GM21619 (cell line): Measurements from ENCODE around the gene PXDC1.
"Not testable (repeated sequence)": the region's sequence is repeated elsewhere in the genome, so short reads cannot be mapped to it uniquely, and the experiment has no call there.

Experiments
- ATAC-seq: cut with Tn5 transposase; IDR thresholded peaks from one replicate; pipeline ENCODE4 v1.9.1; 2021; ENCODE audit not compliant: unreplicated experiment

The PXDC1 gene

DNA sequence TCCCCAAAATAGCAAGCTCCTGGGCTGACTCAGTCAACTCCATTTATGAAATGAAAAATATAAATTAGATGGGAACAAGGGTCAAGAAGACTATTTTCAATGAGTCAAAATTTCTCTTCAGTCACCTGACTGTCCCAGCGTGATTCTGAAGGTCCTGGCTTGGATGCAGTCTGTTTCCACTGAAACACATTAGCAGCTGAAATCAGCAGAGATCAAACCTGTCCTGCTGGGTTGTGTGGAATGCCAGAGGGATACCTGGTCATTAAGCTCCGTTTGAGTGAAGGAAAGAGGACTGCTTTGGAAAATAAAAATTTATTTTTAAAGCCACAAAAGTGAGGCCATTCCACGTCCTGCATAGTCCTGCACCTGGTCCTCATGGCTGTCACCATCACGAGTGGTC, 37.4 kb downstream of the PXDC1 start:
- ATAC-seq = no peak

GRCh38 chr6:3712827-3713665, 38.5 kb downstream of the PXDC1 start:
- no peak for ATAC-seq

- no peak for ATAC-seq
Measured at GRCh38 chr6:3711776-3712175, 39.7 kb downstream of the PXDC1 start.

GRCh38 chr6:3710403-3710802, 41.1 kb downstream of the PXDC1 start:
- ATAC-seq = no peak

- no peak for ATAC-seq
Measured at GRCh38 chr6:3708540-3708939, 43.0 kb downstream of the PXDC1 start.

DNA sequence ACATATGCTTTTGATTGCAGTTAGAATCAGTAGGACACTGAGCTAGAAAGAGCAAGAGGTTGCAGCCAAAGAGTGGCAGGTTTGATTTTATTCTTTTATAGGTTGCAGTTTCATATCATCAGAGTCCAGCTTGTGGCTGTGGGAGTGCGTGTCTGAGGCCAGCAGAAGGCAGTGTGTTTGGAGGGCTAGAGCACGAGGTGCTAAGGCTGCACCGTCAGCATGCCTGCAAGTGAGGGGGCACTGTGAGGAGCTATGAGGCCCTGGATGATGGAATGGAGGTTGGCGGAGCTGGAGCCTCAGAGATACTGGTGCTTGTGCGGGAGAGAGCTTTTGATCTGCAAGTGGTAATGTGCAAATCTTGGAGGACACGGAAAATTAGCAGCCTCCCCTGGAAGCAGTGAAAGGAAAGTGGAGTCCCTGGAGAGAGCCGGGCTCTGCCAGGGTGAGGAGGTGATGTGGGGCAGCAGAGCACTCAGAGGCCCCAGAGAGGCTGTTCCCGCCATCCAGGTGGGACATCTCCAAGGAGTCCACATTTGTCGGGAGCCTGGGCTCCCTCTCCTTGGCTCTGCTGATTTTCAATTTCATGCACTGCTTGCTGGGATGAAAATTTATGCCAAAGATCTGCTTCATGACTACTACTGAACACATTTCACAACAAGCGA, 43.6 kb downstream of the PXDC1 start:
- no peak for ATAC-seq

- ATAC-seq = no peak
Measured at GRCh38 chr6:3707024-3707423, 44.5 kb downstream of the PXDC1 start.

GRCh38 chr6:3706547-3706946, 45.0 kb downstream of the PXDC1 start:
- no peak for ATAC-seq

GRCh38 chr6:3701631-3702030, 49.9 kb downstream of the PXDC1 start:
- ATAC-seq = no peak

- ATAC-seq = no peak
Measured at GRCh38 chr6:3699231-3699630, 52.3 kb downstream of the PXDC1 start.

DNA sequence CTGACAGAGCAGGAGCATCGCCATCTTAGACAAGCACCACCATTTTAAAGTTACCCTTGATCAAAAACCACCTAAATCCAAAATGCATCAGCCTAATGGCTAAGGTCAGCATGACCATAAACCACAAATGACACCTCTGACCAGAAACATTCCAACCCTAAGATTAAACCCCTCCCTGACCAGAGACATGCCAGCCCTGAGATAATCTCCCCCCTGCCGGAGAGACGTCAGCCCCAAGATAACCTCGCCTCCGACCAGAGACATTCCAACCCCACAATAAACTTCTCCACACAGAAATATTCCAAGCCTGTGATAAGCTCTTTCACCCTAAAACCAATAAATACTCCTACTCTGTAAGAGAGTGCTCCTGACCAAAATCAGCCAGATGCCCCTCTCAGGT, 53.5 kb downstream of the PXDC1 start:
- no peak for ATAC-seq

DNA sequence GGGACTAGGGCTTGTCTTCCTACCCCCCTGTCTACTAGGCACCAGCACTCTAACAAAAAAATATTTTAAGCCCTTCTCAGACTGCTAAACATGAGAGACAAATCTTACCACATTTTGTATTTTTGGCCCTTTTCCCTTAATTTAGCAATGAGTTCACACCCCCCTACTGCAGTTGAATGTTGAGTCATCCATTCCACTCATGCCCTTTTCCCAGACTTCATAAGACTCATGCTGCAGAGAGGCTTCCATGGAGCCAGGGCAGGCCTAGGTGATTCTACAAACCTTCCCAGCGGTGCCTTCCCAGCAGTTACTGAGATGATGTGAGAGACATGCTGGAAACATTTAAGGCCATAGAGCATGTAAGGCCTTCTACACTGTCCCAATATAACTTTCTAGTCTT, 53.9 kb downstream of the PXDC1 start:
- no peak for ATAC-seq

GRCh38 chr6:3696525-3697088, 54.9 kb downstream of the PXDC1 start:
- ATAC-seq = no peak

DNA sequence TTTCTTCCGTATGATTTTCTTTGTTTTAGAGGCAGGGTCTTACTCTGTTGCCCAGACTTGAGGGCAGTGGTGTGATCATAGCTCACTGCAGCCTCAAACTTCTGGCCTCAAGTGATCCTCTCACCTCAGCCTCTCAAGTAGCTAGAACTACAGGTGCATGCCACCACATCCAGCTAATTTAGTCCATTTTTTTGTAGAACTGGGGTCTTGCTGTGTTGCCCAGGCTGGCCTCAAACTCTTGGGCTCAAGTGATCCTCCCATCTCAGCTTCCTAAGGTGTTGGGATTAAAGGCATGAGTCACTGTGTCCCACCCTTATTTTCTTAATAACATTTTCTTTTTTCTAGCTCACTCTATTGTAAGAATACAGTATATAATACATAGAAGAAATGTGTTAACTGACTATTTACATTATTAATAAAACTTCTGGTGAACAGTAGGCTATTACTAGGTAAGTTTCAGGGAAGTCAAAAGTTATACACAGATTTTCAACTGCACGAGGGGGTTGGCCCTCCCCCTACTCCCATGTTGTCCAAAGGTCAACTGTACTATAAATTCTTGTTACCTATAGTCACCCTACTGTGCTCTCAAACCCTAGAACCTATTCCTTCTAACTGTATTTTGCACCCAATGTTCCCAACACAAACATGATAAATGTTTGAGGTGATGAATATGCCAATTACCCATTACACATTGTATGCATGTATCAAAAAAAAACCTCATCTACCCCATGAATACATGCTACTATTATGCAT, 56.3 kb downstream of the PXDC1 start:
- ATAC-seq = no peak

GRCh38 chr6:3693831-3694230, 57.7 kb downstream of the PXDC1 start:
- no peak for ATAC-seq

DNA sequence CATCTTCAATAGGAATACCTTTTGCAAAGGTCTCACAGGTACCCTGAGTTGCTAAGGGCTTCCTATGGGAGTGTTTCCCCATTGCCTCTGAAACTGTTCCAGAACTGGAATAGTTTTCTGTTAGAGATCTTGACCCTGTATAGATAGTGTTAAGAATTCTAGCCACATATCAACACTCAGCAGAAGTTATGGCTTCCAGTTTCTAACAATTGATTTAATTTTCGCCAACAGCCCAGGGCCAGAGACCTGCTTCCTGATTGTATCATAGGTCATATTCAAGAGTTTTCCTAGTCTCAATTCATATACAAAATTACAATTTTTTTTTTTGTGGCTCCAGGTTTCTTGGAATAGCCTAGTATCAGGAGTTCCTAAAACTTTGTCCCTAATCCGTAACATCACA, 61.0 kb downstream of the PXDC1 start:
- ATAC-seq = no peak

DNA sequence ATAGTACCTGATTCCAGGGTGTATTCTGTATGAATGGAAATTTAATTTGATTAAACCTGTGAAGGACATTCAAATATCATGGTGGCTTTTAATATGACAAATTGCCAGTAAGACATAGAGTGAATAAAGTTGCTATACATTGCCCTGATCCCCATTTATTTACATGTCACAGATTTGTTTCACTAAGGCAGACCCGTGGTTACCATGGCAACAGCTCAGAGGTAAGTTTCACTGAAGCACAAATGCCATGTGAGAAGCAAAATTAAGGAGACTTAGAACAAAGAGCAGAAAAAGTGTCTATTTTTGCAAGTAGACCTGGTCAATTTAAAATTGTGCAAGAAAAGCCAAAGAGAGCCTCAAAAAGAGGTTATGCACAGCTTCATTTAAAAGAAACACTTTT, 63.7 kb downstream of the PXDC1 start:
- ATAC-seq = no peak

- ATAC-seq = no peak
Measured at GRCh38 chr6:3683331-3683730, 68.2 kb downstream of the PXDC1 start.

DNA sequence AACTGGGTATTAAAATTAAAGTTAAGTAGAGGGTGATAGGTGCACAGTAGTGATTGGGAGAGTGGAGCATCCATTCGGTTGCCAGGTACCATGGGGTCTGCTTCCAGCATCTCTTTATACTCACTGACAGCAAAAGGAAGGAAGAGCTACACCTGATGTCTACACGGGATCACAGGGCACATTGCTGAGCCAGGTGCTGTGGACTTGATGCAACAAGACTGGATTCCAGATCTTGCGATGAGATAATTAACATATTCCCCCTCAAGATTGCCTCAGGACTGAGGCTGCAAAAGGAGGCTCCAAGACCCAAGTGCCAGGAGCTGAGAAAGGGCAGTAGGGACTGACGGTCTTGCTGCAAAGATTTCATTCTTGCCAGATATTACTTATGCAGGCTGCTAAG, 72.6 kb downstream of the PXDC1 start:
- no peak for ATAC-seq

DNA sequence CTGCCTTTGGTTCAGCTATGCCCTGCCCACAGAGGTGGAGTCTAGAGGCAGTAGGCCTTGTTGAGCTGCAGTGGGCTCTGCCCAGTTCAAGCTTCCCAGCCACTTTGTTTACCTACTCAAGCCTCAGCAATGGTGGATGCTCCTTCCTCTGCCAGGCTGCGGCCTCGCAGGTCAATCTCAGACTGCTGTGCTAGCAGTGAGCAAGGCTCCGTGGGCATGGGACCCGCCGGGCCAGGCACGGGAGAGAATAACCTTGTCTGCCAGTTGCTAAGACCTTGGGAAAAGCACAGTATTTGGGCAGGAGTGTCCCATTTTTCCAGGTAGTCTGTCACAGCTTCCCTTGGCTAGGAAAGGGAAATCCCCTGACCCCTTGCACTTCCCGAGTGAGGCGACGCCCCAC, 73.8 kb downstream of the PXDC1 start:
- not testable (repeated sequence) for ATAC-seq

DNA sequence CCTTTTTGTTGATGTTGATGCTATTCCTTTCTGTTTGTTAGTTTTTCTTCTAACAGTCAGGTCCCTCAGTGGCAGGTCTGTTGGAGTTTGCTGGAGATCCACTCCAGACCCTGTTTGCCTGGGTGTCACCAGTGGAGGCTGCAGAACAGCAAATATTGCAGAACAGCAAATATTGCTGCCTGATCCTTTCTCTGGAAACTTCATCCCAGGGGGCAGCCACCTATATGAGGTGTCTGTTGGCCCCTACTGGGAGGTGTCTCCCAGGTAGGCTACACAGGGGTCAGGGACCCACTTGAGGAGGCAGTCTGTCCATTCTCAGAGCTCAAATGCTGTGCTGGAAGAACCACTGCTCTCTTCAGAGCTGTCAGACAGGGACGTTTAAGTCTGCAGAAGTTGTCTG, 74.2 kb downstream of the PXDC1 start:
- not testable (repeated sequence) for ATAC-seq
